GM18517 (cell line): ENCODE measurements around the gene HNRNPAB.

Experiments
- ATAC-seq: cut with Tn5 transposase; IDR thresholded peaks from one replicate; pipeline ENCODE4 v1.9.1; 2021; ENCODE audit warnings: mild to moderate bottlenecking, moderate library complexity; ENCODE audit not compliant: unreplicated experiment

HNRNPAB gene

DNA sequence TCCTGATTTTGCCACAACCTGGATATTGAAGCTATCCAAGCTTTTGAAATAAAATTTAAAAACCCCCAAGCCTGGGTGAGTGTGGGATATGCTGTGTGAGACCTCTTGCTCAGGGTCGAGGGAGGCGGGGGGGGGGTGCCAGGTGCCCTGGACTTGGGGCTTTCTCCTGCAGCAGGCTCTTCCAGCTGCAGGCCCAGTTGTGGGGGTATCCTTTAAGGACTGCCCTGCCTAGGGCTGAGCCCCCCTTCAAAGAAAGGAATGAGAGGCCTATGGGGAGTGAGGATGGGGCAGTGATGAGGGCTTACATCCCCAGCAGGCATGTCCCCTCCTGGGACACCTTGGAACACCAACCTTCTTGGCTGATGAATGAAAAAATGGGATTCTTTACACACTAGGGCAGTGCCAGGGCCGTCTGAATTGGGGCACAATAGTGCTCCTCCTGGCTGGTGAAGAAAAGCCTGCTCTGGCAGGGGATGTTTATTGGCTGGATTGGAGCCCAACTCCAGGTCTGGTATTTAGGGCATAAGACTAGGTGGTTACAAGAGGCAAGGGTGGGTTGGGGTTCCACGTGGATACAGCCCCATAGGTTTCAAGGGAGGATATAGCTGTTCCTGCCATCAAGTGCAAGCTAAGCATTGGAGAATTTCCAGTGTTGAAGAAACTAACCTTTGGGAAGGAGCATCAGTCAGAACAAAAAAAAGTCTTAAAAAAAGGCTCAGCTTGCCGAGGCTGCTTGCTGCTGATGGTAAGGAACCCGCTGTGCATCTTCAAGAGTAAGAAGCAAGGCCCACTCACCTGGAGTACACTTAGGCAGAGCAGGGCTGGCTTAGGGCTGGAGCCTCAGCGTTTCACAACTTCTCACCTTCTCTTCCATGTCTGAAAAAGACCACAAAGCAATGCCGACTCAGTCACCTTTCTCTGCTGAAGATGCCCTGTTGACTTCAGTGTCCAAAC is 7.0 kb downstream of the HNRNPAB start:
- ATAC-seq: no peak

DNA sequence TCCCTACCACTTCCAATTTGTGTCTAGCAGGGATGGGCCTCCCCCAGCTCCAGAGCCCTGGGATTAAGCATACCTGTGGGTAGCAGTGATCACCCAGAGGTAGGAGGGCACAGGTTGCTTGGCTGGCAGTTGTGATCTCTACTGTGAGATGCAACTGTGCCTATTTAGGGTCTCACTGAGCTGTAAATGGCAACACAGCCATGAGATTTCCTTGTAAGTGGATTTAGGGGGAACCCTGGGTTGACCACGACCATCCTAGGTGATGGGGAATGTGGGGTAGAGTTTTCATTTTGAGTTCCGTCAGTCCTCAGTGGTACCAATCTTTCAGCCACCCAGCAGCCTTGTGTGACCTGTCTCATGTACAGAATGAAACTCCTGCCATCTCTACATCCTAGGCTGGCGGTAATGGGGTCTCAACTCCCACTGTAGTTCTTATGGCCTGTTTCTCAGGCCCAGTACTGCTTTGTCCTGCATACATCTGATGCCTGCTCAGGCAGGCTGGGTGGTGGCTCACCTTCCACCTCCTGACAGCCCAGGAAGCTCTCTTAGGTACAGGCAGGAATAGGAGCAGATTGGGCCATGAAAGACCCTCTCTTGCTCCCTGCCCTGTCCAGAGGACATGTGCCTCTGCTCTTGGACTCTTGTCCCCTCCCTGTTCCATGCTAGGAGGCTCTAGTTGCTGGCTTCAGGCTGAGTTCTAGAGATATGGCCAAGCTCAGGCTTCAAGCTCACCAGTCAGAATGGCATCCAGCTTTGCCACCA is 8.1 kb downstream of the HNRNPAB start:
- no peak for ATAC-seq

DNA sequence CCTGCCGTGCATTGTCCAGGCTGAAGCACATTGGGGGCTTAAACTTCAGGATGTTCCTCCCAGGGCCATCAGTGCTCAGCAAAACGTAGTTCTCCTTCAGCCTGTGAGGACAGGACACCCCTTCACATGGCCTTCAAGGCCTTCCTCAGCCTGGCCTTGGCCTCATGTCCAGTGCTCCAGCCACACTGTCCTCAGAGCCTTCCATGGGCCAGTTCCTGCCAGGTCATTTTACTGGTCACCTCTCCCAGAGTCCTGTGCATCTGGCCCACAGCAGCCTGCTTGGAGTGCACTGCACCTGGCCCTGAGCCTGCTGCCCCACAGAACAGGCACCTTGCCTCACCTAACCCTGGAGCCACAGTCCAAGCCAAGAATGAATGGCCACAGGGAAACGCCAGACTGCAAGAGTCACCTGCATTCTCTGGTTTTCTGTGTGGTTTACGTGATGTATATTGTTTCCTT is 8.7 kb downstream of the HNRNPAB start:
- no peak for ATAC-seq

DNA sequence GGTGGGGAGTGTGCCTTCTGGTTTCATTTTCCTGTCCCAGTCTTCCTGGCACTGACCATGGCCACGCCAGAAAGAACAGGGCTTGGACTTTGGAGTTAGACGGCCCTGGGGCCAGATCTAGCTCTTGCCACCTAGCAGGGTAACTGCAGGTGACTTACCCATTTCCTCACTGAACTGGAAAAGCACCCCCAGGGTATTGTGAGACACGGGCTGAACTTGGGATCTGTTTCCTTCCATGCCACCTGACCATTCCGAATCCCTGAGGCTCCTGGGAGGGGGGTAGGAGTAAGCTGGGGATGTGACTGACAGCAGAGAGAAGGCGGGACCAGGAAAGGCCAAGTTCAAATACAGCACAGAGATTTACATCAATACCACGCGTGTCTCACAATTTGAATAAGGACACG is 9.4 kb downstream of the HNRNPAB start:
- ATAC-seq: no peak

- ATAC-seq: no peak
These were observed 9.9 kb downstream of the HNRNPAB start for GRCh38 chr5:178214160-178214803.

GRCh38 chr5:178215280-178216002 is 11.1 kb downstream of the HNRNPAB start:
- no peak for ATAC-seq

GRCh38 chr5:178216088-178216534 is 11.8 kb downstream of the HNRNPAB start:
- ATAC-seq: no peak

DNA sequence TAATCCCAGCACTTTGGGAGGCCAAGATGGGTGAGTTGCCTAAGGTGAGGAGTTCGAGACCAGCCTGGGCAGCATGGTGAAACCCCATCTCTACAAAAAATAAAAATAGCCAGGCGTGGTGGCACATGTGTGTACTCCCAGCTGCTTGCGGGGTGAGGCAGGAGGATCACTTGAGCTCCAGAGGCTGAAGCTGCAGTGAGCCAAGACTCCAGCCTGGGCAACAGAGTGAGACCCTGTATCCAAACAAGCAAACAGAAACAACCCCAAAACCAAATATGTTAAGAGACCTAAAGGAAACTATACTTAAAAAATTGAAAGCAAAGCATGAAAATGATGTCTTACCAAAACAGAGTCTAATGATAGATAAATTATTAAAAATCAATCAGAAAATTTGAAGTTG is 12.4 kb downstream of the HNRNPAB start:
- no peak for ATAC-seq

- ATAC-seq: no peak
These were observed 14.0 kb downstream of the HNRNPAB start for GRCh38 chr5:178218237-178218776.

DNA sequence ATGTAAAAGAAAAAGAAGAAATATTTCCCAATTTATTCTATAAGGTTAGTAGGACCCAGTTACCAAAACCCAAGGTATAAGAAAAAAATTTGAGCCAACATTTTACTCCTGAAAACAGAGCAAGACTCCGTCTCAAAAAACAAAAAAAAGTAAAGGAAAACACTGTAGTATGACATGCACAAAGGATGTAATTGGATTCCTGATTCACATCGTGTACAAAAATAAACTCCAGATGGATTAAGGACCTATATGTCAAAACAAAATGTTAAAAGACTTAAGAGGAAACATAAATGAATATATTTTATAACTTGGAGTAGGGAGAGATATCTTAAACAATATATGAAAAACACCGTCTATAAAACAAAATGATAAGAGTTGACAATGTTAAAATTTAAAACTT is 14.5 kb downstream of the HNRNPAB start:
- ATAC-seq: no peak

DNA sequence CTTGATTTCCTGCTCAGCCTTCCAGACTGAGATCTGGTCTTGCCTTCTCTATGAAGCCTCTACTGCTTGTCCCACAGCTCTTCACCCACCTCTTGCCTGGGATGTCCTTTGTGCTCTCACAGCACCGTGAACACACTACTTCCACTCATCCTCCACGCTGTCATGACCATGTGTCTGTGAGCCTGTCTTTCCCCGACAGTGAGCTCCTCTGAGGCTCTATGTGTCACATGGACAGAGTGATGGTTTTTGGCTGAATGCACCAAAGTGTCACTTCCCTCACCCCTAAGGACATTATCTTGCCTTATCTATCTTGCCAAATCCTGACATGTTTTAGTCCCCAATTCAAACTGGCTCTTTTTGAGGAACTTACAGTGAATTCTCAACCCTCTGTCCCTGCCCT is 16.9 kb downstream of the HNRNPAB start:
- no peak for ATAC-seq

- ATAC-seq: no peak
These were observed 17.5 kb downstream of the HNRNPAB start for GRCh38 chr5:178221853-178222252.

GRCh38 chr5:178222292-178222691 is 18.0 kb downstream of the HNRNPAB start:
- no peak for ATAC-seq

GRCh38 chr5:178223196-178223773 is 19.0 kb downstream of the HNRNPAB start:
- ATAC-seq: no peak

DNA sequence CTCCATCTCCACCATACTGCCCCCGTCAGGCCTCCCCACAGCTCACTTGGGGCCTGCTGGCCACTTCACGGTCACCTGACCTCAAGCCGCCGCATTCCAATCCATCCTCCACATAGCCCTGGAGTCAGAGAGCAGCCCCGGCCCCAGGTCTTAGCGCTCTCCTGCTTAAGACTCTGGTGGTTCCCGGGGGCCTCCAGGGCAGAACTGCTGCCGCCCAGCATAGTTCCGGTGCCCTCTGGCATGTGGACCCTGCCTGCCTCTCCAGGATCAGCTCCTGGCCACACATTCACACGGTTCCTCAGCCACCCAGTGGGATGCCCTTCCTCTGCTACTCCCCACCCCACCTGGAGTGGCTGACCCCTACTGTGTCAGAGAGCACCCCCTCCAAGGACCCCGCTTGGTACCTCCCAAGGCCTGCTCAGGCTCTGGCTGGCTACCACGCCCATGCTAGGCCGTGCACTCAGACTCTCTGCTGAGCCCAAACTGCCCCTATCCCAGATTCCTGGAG is 19.5 kb downstream of the HNRNPAB start:
- ATAC-seq: no peak

DNA sequence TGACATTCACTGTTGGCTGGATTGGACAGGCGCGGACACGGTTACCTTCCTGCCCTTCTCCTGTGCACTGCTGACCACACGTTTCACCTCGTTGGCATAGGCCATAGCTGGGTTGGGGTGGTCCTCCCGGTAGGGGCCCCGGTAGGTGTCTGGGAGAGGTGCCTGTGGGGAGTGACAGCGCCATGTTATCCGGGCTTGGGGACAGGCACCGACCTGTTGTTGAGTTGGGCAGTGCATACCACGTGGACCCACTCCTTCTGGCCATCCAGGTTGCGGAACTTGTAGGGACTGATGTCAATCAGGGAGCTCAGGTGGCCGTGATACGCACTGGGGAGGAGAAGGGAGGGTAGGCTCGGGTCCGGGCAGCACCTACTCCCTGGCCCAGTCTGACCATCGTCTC is 20.1 kb downstream of the HNRNPAB start:
- ATAC-seq: no peak

DNA sequence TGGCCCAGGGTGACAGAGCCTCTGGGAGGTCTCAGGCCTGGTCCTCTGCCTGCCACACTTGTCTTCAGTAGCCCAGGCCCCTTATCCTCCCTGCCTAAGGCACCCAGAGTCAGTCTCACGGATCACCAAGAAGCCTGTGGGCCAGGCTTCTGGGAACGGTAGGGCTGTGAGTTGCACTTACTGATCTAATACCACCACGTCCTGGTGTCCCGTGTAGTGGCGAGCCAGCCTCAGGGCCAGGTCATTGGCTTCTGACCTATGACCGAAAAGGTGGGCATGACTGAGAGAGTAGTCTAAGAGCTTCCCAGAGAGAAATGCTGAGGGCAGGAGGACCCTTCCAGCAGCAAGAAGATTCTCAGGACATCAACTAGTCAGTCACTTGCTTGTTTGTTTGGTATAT is 20.8 kb downstream of the HNRNPAB start:
- no peak for ATAC-seq

GRCh38 chr5:178227138-178227659 is 22.9 kb downstream of the HNRNPAB start:
- no peak for ATAC-seq

DNA sequence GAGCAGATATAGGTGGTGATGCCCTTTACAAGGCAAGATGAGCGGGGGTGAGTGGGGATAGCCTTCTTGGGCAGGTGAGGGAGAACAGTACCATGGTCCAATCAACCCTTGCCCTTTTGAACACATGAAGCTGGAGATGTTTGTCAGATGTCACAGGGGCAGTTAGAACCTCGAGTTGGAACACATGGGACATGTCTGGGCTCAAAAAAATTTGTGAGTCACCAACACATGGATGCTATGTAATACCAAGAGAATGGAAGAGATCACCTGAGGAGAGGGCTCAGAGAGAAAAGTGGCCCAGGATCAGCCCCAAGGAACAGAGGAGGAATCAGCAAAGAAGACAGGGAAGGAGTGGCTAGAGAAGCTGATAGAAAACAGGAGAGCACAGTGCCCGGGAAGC is 23.6 kb downstream of the HNRNPAB start:
- ATAC-seq: no peak

DNA sequence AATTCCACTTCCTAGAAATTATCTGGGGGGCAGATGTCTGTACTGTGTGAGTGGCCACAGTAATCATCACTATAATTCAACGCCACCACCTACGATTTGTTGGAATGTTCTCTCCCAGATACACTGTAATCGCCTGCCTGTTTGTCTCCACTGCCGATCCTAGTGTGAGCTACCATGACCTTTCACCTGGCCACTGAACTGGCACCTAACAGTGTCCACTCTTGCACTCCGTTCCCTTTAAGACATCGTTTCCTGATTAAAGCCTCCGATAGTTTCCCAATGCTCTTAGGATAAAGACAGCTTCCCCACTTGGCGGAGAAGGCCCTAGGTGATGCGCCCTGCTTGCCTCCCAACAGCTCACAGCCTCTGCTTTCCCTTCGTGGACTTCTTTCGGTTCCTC is 24.3 kb downstream of the HNRNPAB start:
- no peak for ATAC-seq
